ENCODE data around the gene GAL3ST3. TPM values are rescaled to one million over a fixed set of nuclear protein-coding genes. Genes with fewer than 3 reads are reported as not detected.

Gene GAL3ST3
- total and polyA plus RNA-seq, 9 donors = 0.08 to 3.3 (median 0.48) TPM; not detected in 4

- 96% methylated on average over 78 to 81 of the region's 81 CpGs for WGBS, 3 donors
- Histone ChIP-seq H3K27ac (no peak overlapping the region), H3K27me3 (no peaks in the 10 kb centered on the region), H3K36me3 (no peaks in the 10 kb centered on the region), H3K4me1 (ENCODE audit: insufficient read depth) (no peaks in the 10 kb centered on the region), H3K4me3 (no peak overlapping the region), H3K9me3 (no peaks in the 10 kb centered on the region)
- TF ChIP-seq POLR2A (IDR thresholded peaks at IDR 0.05) (no peak), EP300 (IDR thresholded peaks at IDR 0.05) (no peak), CTCF (IDR thresholded peaks at IDR 0.05) (no peak)
- intact Hi-C loops (cut with DNase I) = no loop called here
- no peak for DNase-seq
Measured at GRCh38 chr11:66042227-66042995, 6.5 kb downstream of the GAL3ST3 start.

GRCh38 chr11:66039765-66040164 is 9.2 kb downstream of the GAL3ST3 start:
- intact Hi-C loops (cut with DNase I) = no loop called here
- DNase-seq = no peak
- Histone ChIP-seq H3K27me3 (no peaks in the 10 kb centered on the region), H3K4me1 (ENCODE audit: insufficient read depth) (no peaks in the 10 kb centered on the region), H3K9me3 (no peaks in the 10 kb centered on the region), H3K4me3 (no peak overlapping the region), H3K36me3 (no peaks in the 10 kb centered on the region), H3K27ac (no peak overlapping the region)
- TF ChIP-seq POLR2A (IDR thresholded peaks at IDR 0.05) (no peak), CTCF (IDR thresholded peaks at IDR 0.05) (no peak), EP300 (IDR thresholded peaks at IDR 0.05) (no peak)
- WGBS, 3 donors = 69 to 77% (median 70%) methylated on average over 3 of the region's 3 CpGs

- intact Hi-C loops (cut with DNase I) = no loop called here
- no peaks in the 10 kb centered on the region for H3K36me3 ChIP-seq
- H3K9me3 ChIP-seq = no peaks in the 10 kb centered on the region
- no peak overlapping the region for H3K27ac ChIP-seq
- H3K27me3 ChIP-seq = no peaks in the 10 kb centered on the region
- no peak for DNase-seq
- no peak for TF ChIP-seq CTCF (IDR thresholded peaks at IDR 0.05)
- no peak for TF ChIP-seq POLR2A (IDR thresholded peaks at IDR 0.05)
- TF ChIP-seq EP300 (IDR thresholded peaks at IDR 0.05) = no peak
- WGBS, 3 donors = 84 to 94% (median 94%) methylated on average over 3 of the region's 3 CpGs
- H3K4me1 ChIP-seq (ENCODE audit: insufficient read depth) = no peaks in the 10 kb centered on the region
- H3K4me3 ChIP-seq = no peak overlapping the region
Measured at GRCh38 chr11:66037327-66037726, 11.6 kb downstream of the GAL3ST3 start.

- intact Hi-C loops (cut with DNase I) = no loop called here
- no peak for TF ChIP-seq CTCF (IDR thresholded peaks at IDR 0.05)
- no peak overlapping the region for H3K27ac ChIP-seq
- H3K36me3 ChIP-seq = no peaks in the 10 kb centered on the region
- no peaks in the 10 kb centered on the region for H3K4me1 ChIP-seq (ENCODE audit: insufficient read depth)
- no peaks in the 10 kb centered on the region for H3K27me3 ChIP-seq
- WGBS, 3 donors = 44 to 68% (median 57%) methylated on average over 5 of the region's 5 CpGs
- DNase-seq = no peak
- H3K4me3 ChIP-seq = no peak overlapping the region
- H3K9me3 ChIP-seq = no peaks in the 10 kb centered on the region
Measured at GRCh38 chr11:66036334-66036710, 12.6 kb downstream of the GAL3ST3 start.

All from ovary (tissue), 9 donors.